ENCODE data around the gene RAD51B. TPM values are rescaled to one million over a fixed set of nuclear protein-coding genes. Genes with fewer than 3 reads are reported as not detected.

Gene RAD51B
- total RNA-seq, 6 donors from 2014 or later, result 10.6 to 63.9 (median 18.4) TPM

DNA sequence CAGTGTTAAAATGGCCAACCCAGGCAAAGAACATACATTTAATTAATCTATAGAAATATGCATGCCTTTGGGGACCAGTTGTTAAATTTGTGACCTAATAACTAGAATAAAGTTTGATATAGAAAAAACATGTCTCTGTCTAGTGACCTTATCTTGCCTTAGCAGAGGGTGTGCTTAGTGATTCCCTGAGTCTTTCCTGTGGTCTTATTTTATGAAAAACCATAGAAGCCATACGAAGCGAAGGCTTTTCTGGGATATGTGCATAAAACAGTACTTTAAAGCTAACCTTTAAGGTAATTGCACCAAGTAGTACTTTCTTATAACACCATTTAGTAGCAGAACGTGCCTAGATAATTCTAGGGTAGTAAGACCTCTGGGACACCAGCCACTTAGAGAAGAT lies 593.9 kb downstream of the RAD51B start:
- WGBS, 2 donors, result 91 to 96% methylated on average over 3 of the region's 3 CpGs
- TF ChIP-seq POLR2A (IDR thresholded peaks at IDR 0.05), result no peak

DNA sequence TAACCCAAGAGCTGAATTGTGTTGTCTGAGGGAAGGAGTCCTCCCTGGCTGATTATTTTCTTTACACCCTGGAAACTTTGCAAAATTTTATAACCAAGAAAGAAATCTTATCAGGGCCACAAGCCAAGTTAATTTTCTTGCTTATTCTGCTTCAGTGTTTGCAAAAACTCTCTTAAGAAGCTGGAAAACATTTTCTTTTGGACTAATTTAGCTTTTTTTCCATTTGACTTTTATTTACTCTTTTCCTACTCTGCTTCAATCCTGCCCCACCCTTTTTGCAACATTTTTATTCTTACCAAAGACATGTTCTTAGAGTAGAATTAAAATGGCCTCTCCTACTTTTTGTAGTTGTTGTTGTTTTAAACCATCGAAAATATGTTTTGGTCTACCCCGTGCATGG lies 594.5 kb downstream of the RAD51B start:
- Histone ChIP-seq H3K4me1 (peaks cover 0 to 11% (median 4%) of the 10 kb centered on the region in 4 donors), H3K27me3 (no peaks in the 10 kb centered on the region), H3K27ac (no peak overlapping the region), H3K9me3 (no peaks in the 10 kb centered on the region), H3K4me3 (no peak overlapping the region), H3K36me3 (no peaks in the 10 kb centered on the region)
- no peak for TF ChIP-seq EP300 (IDR thresholded peaks at IDR 0.05)
- TF ChIP-seq, protein P1, sequence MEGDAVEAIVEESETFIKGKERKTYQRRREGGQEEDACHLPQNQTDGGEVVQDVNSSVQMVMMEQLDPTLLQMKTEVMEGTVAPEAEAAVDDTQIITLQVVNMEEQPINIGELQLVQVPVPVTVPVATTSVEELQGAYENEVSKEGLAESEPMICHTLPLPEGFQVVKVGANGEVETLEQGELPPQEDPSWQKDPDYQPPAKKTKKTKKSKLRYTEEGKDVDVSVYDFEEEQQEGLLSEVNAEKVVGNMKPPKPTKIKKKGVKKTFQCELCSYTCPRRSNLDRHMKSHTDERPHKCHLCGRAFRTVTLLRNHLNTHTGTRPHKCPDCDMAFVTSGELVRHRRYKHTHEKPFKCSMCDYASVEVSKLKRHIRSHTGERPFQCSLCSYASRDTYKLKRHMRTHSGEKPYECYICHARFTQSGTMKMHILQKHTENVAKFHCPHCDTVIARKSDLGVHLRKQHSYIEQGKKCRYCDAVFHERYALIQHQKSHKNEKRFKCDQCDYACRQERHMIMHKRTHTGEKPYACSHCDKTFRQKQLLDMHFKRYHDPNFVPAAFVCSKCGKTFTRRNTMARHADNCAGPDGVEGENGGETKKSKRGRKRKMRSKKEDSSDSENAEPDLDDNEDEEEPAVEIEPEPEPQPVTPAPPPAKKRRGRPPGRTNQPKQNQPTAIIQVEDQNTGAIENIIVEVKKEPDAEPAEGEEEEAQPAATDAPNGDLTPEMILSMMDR (IDR thresholded peaks at IDR 0.05), result no peak
- no peak for TF ChIP-seq POLR2AphosphoS5 (IDR thresholded peaks at IDR 0.05)
- no peak for TF ChIP-seq POLR2A (IDR thresholded peaks at IDR 0.05)
- WGBS, 2 donors, result 89 to 90% methylated on average over 2 of the region's 2 CpGs
- no peak for DNase-seq
- no peak for ATAC-seq (ENCODE audit: low FRiP score in 2 of 2)

More for the DNA sequence above, 593.9 kb downstream of the RAD51B start:
- H3K4me1 ChIP-seq, result peaks cover 0 to 9% (median 4%) of the 10 kb centered on the region in 4 donors
- H3K4me3 ChIP-seq, result no peak overlapping the region
- ATAC-seq (ENCODE audit: low FRiP score in 2 of 2) (no peak), DNase-seq (no peak)
- no peaks in the 10 kb centered on the region for H3K9me3 ChIP-seq
- no peaks in the 10 kb centered on the region for H3K36me3 ChIP-seq
- no peaks in the 10 kb centered on the region for H3K27me3 ChIP-seq
- H3K27ac ChIP-seq, result no peak overlapping the region

DNA sequence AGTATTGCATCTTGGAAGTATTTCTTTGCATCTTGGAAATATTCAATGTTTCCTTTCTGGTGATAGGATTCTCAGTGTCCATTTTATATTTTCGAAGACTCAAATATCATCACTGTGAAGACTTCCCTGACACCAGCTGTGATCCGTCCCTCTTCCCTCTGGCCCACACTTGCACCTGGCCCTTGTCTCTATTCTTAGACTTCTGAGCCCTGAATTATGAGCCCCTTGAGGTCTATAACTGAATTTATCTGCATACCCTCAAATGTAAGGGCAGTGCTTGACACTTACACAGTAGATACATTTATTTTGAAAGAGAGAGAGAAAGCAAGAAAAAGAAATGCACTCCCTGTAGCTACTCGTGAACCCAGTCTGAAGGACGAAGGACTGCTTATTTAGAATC lies 596.6 kb downstream of the RAD51B start:
- H3K9me3 ChIP-seq, result no peaks in the 10 kb centered on the region
- H3K4me1 ChIP-seq, result peaks cover 0 to 11% (median 2%) of the 10 kb centered on the region in 4 donors
- TF ChIP-seq, protein P1 (IDR thresholded peaks at IDR 0.05), result no peak
- TF ChIP-seq EP300 (IDR thresholded peaks at IDR 0.05), result no peak
- no peak for TF ChIP-seq POLR2A (IDR thresholded peaks at IDR 0.05)
- no peak for TF ChIP-seq POLR2AphosphoS5 (IDR thresholded peaks at IDR 0.05)
- H3K27me3 ChIP-seq, result no peaks in the 10 kb centered on the region
- 72 to 93% methylated on average over 4 of the region's 4 CpGs for WGBS, 2 donors
- no peak overlapping the region for H3K4me3 ChIP-seq
- DNase-seq (no peak), ATAC-seq (ENCODE audit: low FRiP score in 2 of 2) (no peak)
- H3K36me3 ChIP-seq, result no peaks in the 10 kb centered on the region
- H3K27ac ChIP-seq, result no peak overlapping the region

DNA sequence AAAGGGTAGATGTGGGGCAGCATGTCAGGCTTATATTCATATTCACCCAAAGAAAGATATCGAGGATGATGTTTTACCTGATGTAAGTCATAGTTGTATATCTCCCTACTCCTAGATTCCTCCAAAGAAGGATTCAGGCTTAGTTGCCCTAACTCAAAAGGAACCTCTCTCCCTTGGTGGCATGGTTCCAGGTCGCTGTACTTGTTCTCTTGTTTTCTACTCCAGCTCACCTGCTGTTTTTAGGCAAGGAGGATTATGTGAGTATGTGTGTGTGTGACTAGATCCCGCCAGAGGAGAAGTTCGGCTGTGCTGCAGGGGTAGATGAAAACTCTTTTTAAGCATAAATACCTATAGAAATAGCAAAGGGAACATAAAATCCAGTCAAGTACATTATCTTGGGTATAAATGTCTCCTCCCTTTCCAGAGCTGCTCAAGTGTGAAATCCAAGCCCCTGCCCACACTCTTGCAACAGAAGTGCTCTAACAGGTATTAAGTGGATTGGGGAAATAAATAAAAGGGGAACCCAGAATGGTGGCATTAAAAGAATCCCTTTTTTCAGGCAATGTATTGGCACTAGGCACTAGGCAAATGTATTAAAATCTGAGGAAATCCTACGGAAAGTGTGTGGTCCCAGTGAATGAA lies 597.6 kb downstream of the RAD51B start:
- H3K4me1 ChIP-seq, result peaks cover 0 to 11% (median 2%) of the 10 kb centered on the region in 4 donors
- no peaks in the 10 kb centered on the region for H3K9me3 ChIP-seq
- H3K4me3 ChIP-seq, result no peak overlapping the region
- no peaks in the 10 kb centered on the region for H3K36me3 ChIP-seq
- TF ChIP-seq EP300 (IDR thresholded peaks at IDR 0.05) (no peak), POLR2AphosphoS5 (IDR thresholded peaks at IDR 0.05) (no peak), POLR2A (IDR thresholded peaks at IDR 0.05) (no peak)
- TF ChIP-seq, protein P1 (IDR thresholded peaks at IDR 0.05), result no peak
- WGBS, 2 donors, result 73 to 82% methylated on average over 5 of the region's 5 CpGs
- no peak for ATAC-seq (ENCODE audit: low FRiP score in 2 of 2)
- DNase-seq, result peak in 1 of 2 donors; percentile 68
- H3K27me3 ChIP-seq, result no peaks in the 10 kb centered on the region
- peak overlapping the region in 1 of 4 donors; percentile 37 for H3K27ac ChIP-seq

DNA sequence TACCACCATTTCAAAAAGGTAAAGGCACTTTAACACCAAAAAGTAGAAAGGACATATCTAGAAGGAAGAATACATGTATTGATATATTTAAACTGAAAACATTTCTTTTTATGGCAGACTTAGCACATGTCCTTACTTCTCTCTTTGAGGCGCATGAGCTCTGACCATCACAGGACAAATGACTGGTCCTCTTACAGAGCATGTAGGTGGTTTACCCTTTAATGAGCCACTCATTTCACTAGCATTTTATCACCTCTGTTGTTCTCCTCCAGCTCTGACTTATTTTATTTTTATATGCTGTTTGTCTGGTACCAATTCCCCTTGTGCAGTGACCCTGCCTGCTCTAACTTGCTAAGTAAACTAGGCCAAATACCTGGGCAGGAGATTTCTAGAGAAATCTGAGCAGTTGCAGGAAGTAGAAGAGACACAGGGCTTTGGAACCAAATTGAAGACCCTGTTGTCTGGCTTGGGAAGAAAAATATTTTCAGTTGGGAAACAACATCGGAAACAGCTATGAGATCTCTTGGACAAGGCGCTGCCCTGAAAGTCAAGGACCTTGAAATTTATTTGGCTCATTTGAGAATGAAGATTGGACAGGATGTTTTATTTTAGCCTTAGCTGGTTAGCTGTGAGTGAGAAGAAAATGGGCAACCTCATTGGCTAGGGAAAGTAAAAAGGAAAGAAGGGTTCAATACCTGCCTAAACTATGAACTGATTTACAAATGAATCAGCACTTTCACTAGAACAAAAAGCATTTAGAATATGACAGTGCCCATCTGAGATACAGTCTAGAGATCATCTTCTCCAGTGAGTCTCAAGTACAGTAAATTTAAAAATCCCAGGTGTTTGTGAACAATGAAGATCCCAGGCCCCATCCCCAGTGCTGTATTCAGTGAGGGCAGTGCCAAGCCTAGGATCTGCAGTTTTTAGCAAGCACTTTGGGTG lies 598.9 kb downstream of the RAD51B start:
- H3K4me1 ChIP-seq, result peaks cover 0 to 11% (median 2%) of the 10 kb centered on the region in 4 donors
- H3K27me3 ChIP-seq, result no peaks in the 10 kb centered on the region
- no peak for ATAC-seq (ENCODE audit: low FRiP score in 2 of 2)
- no peak overlapping the region for H3K4me3 ChIP-seq
- H3K27ac ChIP-seq, result no peak overlapping the region
- 75 to 77% methylated on average over 3 of the region's 3 CpGs for WGBS, 2 donors
- no peaks in the 10 kb centered on the region for H3K36me3 ChIP-seq
- DNase-seq, result no peak
- no peaks in the 10 kb centered on the region for H3K9me3 ChIP-seq
- TF ChIP-seq POLR2AphosphoS5 (IDR thresholded peaks at IDR 0.05), result no peak
- TF ChIP-seq POLR2A (IDR thresholded peaks at IDR 0.05), result no peak
- TF ChIP-seq, protein P1 (IDR thresholded peaks at IDR 0.05), result no peak
- no peak for TF ChIP-seq EP300 (IDR thresholded peaks at IDR 0.05)

Data from upper lobe of left lung (tissue), 6 donors.